ENCODE data around the gene ARL5C.

DNA sequence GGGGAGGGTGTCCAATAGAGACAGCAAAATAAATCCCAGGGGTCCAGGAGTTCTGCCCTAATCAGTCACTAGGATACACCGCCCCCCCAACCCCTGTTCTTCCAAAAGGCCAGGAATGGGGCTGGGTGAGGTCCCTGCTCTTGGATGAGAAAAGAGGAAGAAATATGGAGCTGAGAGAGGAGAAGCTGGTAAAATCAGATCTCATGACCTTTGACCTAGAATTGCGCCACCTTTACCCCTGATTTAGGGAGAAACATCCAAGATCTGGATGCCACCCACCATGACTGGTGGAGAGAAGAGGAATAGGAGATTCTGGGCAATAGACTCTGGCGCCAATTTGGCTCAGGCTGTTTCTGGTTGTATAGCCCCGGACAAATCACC, 32.2 kb upstream of the ARL5C start:
- TF ChIP-seq, protein P1, sequence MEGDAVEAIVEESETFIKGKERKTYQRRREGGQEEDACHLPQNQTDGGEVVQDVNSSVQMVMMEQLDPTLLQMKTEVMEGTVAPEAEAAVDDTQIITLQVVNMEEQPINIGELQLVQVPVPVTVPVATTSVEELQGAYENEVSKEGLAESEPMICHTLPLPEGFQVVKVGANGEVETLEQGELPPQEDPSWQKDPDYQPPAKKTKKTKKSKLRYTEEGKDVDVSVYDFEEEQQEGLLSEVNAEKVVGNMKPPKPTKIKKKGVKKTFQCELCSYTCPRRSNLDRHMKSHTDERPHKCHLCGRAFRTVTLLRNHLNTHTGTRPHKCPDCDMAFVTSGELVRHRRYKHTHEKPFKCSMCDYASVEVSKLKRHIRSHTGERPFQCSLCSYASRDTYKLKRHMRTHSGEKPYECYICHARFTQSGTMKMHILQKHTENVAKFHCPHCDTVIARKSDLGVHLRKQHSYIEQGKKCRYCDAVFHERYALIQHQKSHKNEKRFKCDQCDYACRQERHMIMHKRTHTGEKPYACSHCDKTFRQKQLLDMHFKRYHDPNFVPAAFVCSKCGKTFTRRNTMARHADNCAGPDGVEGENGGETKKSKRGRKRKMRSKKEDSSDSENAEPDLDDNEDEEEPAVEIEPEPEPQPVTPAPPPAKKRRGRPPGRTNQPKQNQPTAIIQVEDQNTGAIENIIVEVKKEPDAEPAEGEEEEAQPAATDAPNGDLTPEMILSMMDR (IDR thresholded peaks at IDR 0.05; ENCODE audit: insufficient read depth, low read length, poor library complexity, severe bottlenecking), result no peak
- no peak for TF ChIP-seq EZH2phosphoT487 (conservative IDR thresholded peaks at IDR 0.05; ENCODE audit: low read length)

Data from SU-DHL-6 (cell line).